Activated CD4-positive, alpha-beta T cell treated with anti-CD3 and anti-CD28 coated beads, Interleukin-2, amount 10 ng/mL, durations not matched to agents 24 days and 14 days (primary cell): ENCODE results near the gene SAMD3. TPM values are rescaled to one million over a fixed set of nuclear protein-coding genes. Genes with fewer than 3 reads are reported as not detected.
"Not testable (repeated sequence)": the region's sequence is repeated elsewhere in the genome, so short reads cannot be mapped to it uniquely, and the experiment has no call there.

Source experiments
- DNase-seq: peaks from one replicate; pipeline ENCODE4 v3.0.0; 2022
- H3K27ac Mint-ChIP-seq: one replicate; pipeline ENCODE4 v1.8.0; 2022; ENCODE audit warnings: mild to moderate bottlenecking, mixed read lengths
- H3K27me3 Mint-ChIP-seq: one replicate; pipeline ENCODE4 v1.8.0; 2022; ENCODE audit warnings: mixed read lengths
- H3K36me3 Mint-ChIP-seq: one replicate; pipeline ENCODE4 v1.8.0; 2022; ENCODE audit warnings: low read depth, mild to moderate bottlenecking, mixed read lengths
- H3K4me1 Mint-ChIP-seq: one replicate; pipeline ENCODE4 v1.8.0; 2021; ENCODE audit warnings: mixed read lengths
- H3K4me3 Mint-ChIP-seq: one replicate; pipeline ENCODE4 v1.8.0; 2022; ENCODE audit warnings: mild to moderate bottlenecking, moderate library complexity, mixed read lengths
- H3K9me3 Mint-ChIP-seq: one replicate; pipeline ENCODE4 v1.8.0; 2021; ENCODE audit warnings: mixed read lengths
- intact Hi-C: fragments of 100-400 bp; cut with micrococcal nuclease; formaldehyde crosslinking; loops from one replicate; pipeline ENCODE4 v1.15.1; 2023
- total RNA-seq: library from RNA; stranded (reverse); gene quantifications from 2 replicates; pipeline ENCODE4 v1.2.3, GENCODE V29; 2022

Gene SAMD3
- total RNA-seq, 1 donor from 2014 or later, result 2.5 TPM

DNA sequence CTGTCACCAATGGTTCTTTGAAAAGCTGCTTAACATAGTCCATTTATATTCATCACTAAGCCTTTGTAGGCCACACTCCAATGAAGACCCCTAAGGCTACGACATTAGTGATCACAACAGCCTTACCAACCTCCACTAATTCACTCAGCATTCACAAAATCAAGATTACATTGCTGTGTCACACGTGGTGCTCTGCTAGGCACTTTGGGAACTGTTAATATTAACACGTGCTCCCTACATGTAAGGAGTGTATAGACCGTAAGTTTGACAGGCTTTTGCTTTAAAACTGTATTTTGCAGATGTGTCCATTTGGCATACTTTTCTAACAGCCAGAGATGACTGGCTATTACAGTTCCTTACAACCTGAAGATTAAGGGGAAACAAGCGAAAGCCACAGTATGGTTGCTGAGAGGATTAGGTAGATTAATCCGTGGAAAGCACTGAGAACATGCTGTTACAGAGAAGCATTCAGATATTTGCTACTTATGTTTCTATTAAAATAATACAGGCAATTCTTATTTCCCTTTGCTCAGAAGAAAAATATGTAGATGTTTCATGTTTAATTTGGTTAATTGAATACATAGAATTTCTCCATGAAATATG lies 69.7 kb downstream of the SAMD3 start:
- peaks cover 3% of the 10 kb centered on the region for H3K9me3 Mint-ChIP-seq
- peaks cover 26% of the 10 kb centered on the region for H3K36me3 Mint-ChIP-seq
- no peaks in the 10 kb centered on the region for H3K4me1 Mint-ChIP-seq
- H3K4me3 Mint-ChIP-seq, result no peak overlapping the region
- H3K27ac Mint-ChIP-seq, result no peak overlapping the region
- no peaks in the 10 kb centered on the region for H3K27me3 Mint-ChIP-seq
- no peak for DNase-seq
- intact Hi-C loops, result no loop called here

GRCh38 chr6:130150906-130151305 lies 71.8 kb downstream of the SAMD3 start:
- intact Hi-C loops, result no loop called here

GRCh38 chr6:130149016-130149415 lies 73.7 kb downstream of the SAMD3 start:
- H3K9me3 Mint-ChIP-seq, intact Hi-C loops, H3K27ac Mint-ChIP-seq, DNase-seq, H3K4me1 Mint-ChIP-seq, H3K27me3 Mint-ChIP-seq, H3K4me3 Mint-ChIP-seq: not testable (repeated sequence)
- peaks cover 33% of the 10 kb centered on the region for H3K36me3 Mint-ChIP-seq

More at GRCh38 chr6:130150906-130151305, 71.8 kb downstream of the SAMD3 start:
- H3K4me3 Mint-ChIP-seq, result no peak overlapping the region
- H3K9me3 Mint-ChIP-seq, result peaks cover 3% of the 10 kb centered on the region
- DNase-seq, result no peak
- no peaks in the 10 kb centered on the region for H3K4me1 Mint-ChIP-seq
- H3K27me3 Mint-ChIP-seq, result no peaks in the 10 kb centered on the region
- H3K36me3 Mint-ChIP-seq, result peaks cover 29% of the 10 kb centered on the region
- no peak overlapping the region for H3K27ac Mint-ChIP-seq

- H3K4me1 Mint-ChIP-seq, result no peaks in the 10 kb centered on the region
These were observed 74.6 kb downstream of the SAMD3 start for GRCh38 chr6:130148181-130148580.

GRCh38 chr6:130147111-130147510 lies 75.6 kb downstream of the SAMD3 start:
- H3K27ac Mint-ChIP-seq, result no peak overlapping the region

More at GRCh38 chr6:130148181-130148580, 74.6 kb downstream of the SAMD3 start:
- H3K4me3 Mint-ChIP-seq, result no peak overlapping the region
- peaks cover 3% of the 10 kb centered on the region for H3K9me3 Mint-ChIP-seq
- no peak overlapping the region for H3K27ac Mint-ChIP-seq
- DNase-seq, result no peak
- H3K27me3 Mint-ChIP-seq, result no peaks in the 10 kb centered on the region
- intact Hi-C loops, result no loop called here
- peaks cover 39% of the 10 kb centered on the region for H3K36me3 Mint-ChIP-seq

GRCh38 chr6:130143709-130144108 lies 79.0 kb downstream of the SAMD3 start:
- intact Hi-C loops, result no loop called here
- H3K36me3 Mint-ChIP-seq, result peaks cover 47% of the 10 kb centered on the region
- H3K9me3 Mint-ChIP-seq, result no peaks in the 10 kb centered on the region
- no peak overlapping the region for H3K4me3 Mint-ChIP-seq
- no peak overlapping the region for H3K27ac Mint-ChIP-seq
- peak; percentile 49 for DNase-seq
- peaks cover 13% of the 10 kb centered on the region for H3K4me1 Mint-ChIP-seq
- H3K27me3 Mint-ChIP-seq, result no peaks in the 10 kb centered on the region

More at GRCh38 chr6:130147111-130147510, 75.6 kb downstream of the SAMD3 start:
- H3K4me1 Mint-ChIP-seq, result no peaks in the 10 kb centered on the region
- intact Hi-C loops, result no loop called here
- H3K27me3 Mint-ChIP-seq, result no peaks in the 10 kb centered on the region
- H3K4me3 Mint-ChIP-seq, result no peak overlapping the region
- peak; percentile 10 for DNase-seq
- H3K9me3 Mint-ChIP-seq, result peaks cover 3% of the 10 kb centered on the region
- peaks cover 48% of the 10 kb centered on the region for H3K36me3 Mint-ChIP-seq

- Mint-ChIP-seq H3K4me3 (no peak overlapping the region), H3K4me1 (peaks cover 35% of the 10 kb centered on the region), H3K27ac (no peak overlapping the region), H3K27me3 (no peaks in the 10 kb centered on the region), H3K9me3 (peaks cover 19% of the 10 kb centered on the region), H3K36me3 (peaks cover 60% of the 10 kb centered on the region)
- no peak for DNase-seq
- intact Hi-C loops, result no loop called here
These were observed 82.7 kb downstream of the SAMD3 start for GRCh38 chr6:130140084-130140483.

DNA sequence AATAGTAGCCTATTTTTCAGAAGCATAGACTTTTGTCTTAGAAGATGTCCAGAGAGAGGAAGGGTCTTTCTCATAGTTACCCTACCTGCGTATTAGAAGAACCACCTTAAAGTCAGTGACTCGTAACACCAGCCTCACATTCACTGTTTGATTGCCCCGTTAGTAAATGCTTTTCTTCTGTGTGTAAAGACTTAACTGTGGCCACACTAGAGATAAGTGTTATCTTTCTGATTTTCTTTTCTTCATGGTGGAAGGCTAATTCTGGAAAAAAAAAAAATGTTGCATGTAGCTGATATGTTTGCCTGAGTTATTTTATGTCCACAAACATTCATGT lies 83.9 kb downstream of the SAMD3 start:
- peaks cover 19% of the 10 kb centered on the region for H3K9me3 Mint-ChIP-seq
- intact Hi-C loops, result loop anchor here (2.0 to 10.0 kb wide), 3 partner anchors 44 to 644 kb away; no protein-coding TSS in a partner anchor
- peak overlapping the region; percentile 74 for H3K27ac Mint-ChIP-seq
- peak; percentile 56 for DNase-seq
- H3K4me3 Mint-ChIP-seq, result peak overlapping the region; percentile 70
- no peaks in the 10 kb centered on the region for H3K27me3 Mint-ChIP-seq
- peaks cover 43% of the 10 kb centered on the region for H3K4me1 Mint-ChIP-seq
- H3K36me3 Mint-ChIP-seq, result peaks cover 53% of the 10 kb centered on the region

GRCh38 chr6:130138116-130138908 lies 84.4 kb downstream of the SAMD3 start:
- intact Hi-C loops, result loop anchor here (2.0 to 10.0 kb wide), 3 partner anchors 44 to 644 kb away; no protein-coding TSS in a partner anchor
- Mint-ChIP-seq H3K27ac (peak overlapping the region; percentile 74), H3K9me3 (peaks cover 19% of the 10 kb centered on the region), H3K4me1 (peaks cover 48% of the 10 kb centered on the region), H3K4me3 (peak overlapping the region; percentile 70), H3K27me3 (no peaks in the 10 kb centered on the region), H3K36me3 (peaks cover 49% of the 10 kb centered on the region)
- peak; percentile 70 for DNase-seq

DNA sequence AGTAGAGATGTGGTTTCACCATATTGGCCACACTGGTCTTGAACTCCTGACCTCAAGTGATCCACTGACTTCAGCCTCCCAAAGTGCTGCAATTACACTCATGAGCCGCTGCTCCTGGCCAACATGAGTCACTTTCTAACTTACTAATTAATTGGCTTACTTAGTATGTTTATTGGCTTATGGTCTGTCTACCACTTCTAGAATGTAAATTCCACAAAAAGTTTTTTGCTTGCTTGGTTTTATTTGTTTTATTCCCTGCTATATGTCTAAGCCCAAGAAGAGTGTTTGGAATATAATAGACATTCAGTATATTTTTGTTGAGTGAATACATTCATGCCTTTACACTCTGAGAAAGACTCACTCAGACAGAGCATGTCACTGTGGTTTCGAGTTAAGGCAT lies 86.0 kb downstream of the SAMD3 start:
- no peak overlapping the region for H3K27ac Mint-ChIP-seq

GRCh38 chr6:130134582-130134981 lies 88.2 kb downstream of the SAMD3 start:
- intact Hi-C loops, result loop anchor here (1.0 to 10.0 kb wide), 5 partner anchors 107 to 640 kb away; no protein-coding TSS in a partner anchor
- H3K4me1 Mint-ChIP-seq, result peaks cover 74% of the 10 kb centered on the region
- peak overlapping the region; percentile 39 for H3K4me3 Mint-ChIP-seq
- peaks cover 19% of the 10 kb centered on the region for H3K9me3 Mint-ChIP-seq
- peaks cover 31% of the 10 kb centered on the region for H3K36me3 Mint-ChIP-seq
- no peaks in the 10 kb centered on the region for H3K27me3 Mint-ChIP-seq
- DNase-seq, result peak; percentile 70
- peak overlapping the region; percentile 39 for H3K27ac Mint-ChIP-seq

More for the DNA sequence above, 86.0 kb downstream of the SAMD3 start:
- Mint-ChIP-seq H3K36me3 (peaks cover 36% of the 10 kb centered on the region), H3K4me3 (no peak overlapping the region), H3K4me1 (peaks cover 62% of the 10 kb centered on the region), H3K27me3 (no peaks in the 10 kb centered on the region), H3K9me3 (peaks cover 19% of the 10 kb centered on the region)
- intact Hi-C loops, result loop anchor here (10.0 kb wide), 2 partner anchors 462 to 642 kb away; no protein-coding TSS in a partner anchor
- peak; percentile 44 for DNase-seq

GRCh38 chr6:130132286-130132701 lies 90.5 kb downstream of the SAMD3 start:
- peak; percentile 92 for DNase-seq
- H3K27ac Mint-ChIP-seq, result peak overlapping the region; percentile 93
- peaks cover 9% of the 10 kb centered on the region for H3K9me3 Mint-ChIP-seq
- peaks cover 25% of the 10 kb centered on the region for H3K36me3 Mint-ChIP-seq
- H3K27me3 Mint-ChIP-seq, result no peaks in the 10 kb centered on the region
- intact Hi-C loops, result loop anchor here (2.0 to 10.0 kb wide), 6 partner anchors 83 to 637 kb away; partner anchors contain the start of gene SAMD3
- H3K4me3 Mint-ChIP-seq, result peak overlapping the region; percentile 66
- peaks cover 62% of the 10 kb centered on the region for H3K4me1 Mint-ChIP-seq

DNA sequence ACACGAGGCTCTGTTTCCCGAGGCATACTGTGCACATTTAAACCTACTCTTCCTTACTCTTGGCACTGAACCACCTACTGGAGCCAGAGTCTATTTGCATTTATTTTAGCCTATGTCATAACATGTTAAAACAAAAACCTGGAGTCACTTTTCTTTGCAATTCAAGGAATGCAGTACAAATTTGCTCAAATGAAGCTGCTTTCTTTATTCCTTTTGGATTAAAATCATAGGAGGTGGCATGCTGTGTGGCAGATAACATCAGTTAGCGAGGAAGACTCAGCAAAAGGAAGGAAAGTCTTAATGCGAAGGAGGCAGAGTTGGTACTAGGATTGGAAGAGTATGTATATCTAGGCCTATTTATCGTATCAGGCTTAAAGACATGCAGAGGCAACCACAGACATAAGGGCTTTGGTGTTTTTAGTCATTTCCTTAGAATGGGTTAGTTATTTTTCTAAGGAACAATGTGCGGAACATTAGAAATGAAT lies 92.9 kb downstream of the SAMD3 start:
- peaks cover 8% of the 10 kb centered on the region for H3K9me3 Mint-ChIP-seq
- no peaks in the 10 kb centered on the region for H3K27me3 Mint-ChIP-seq
- DNase-seq, result no peak
- no peak overlapping the region for H3K27ac Mint-ChIP-seq
- intact Hi-C loops, result loop anchor here (5.0 to 10.0 kb wide), 4 partner anchors 103 to 635 kb away; no protein-coding TSS in a partner anchor
- H3K36me3 Mint-ChIP-seq, result peaks cover 23% of the 10 kb centered on the region
- H3K4me3 Mint-ChIP-seq, result no peak overlapping the region
- peaks cover 56% of the 10 kb centered on the region for H3K4me1 Mint-ChIP-seq

DNA sequence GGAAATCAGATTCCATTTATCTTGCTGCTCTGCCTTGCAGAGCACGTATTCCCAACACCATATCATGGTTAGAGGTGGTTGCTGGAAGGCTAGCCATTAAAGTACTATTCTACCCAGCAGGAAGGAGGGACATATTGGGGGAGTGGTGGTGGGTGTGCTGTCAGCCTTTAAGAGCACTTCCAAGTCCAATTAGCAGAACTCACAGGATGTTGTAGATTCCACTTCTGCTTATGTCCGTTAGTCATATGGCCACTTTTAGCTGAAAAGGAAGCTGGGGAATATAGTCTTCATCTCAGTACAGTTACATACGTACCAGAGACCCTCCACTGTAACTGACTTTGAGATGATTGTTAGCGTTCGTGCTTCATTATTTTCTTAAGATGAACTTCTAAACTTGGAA lies 94.4 kb downstream of the SAMD3 start:
- Mint-ChIP-seq H3K36me3 (peaks cover 25% of the 10 kb centered on the region), H3K27me3 (no peaks in the 10 kb centered on the region), H3K4me1 (peaks cover 44% of the 10 kb centered on the region), H3K27ac (no peak overlapping the region), H3K4me3 (no peak overlapping the region), H3K9me3 (peaks cover 8% of the 10 kb centered on the region)
- DNase-seq, result no peak
- intact Hi-C loops, result no loop called here
